Mucosa of descending colon (tissue), 3 donors: ENCODE data around the gene PSAPL1. TPM values are rescaled to one million over a fixed set of nuclear protein-coding genes. Genes with fewer than 3 reads are reported as not detected.

Experiments
- ATAC-seq: fragments of 200-7000 bp; cut with Tn5 transposase; one replicate; pipeline ENCODE4 v1.9.1; 2020; ENCODE audit warnings: mild to moderate bottlenecking, moderate library complexity
- DNase-seq, 3 donors: peaks; one replicate each; pipeline ENCODE4 v3.0.0-alpha.2; 2020
- H3K36me3 ChIP-seq: fragments of 200-600 bp; one replicate; pipeline ENCODE4 v1.8.0; 2021; ENCODE audit warnings: low read depth, mild to moderate bottlenecking
- H3K4me1 ChIP-seq: fragments of 200-600 bp; one replicate; pipeline ENCODE4 v1.8.0; 2021; ENCODE audit warnings: low read depth, mild to moderate bottlenecking
- H3K4me3 ChIP-seq: fragments of 200-600 bp; one replicate; pipeline ENCODE4 v1.8.0; 2021; ENCODE audit warnings: mild to moderate bottlenecking
- H3K9me3 ChIP-seq: fragments of 200-600 bp; one replicate; pipeline ENCODE4 v1.8.0; 2021; ENCODE audit warnings: mild to moderate bottlenecking
- intact Hi-C, 2 donors: fragments of 100-400 bp; cut with DNase I in 1 of 2; cut with micrococcal nuclease in 1 of 2; formaldehyde crosslinking; loops; one replicate each; pipeline versions ENCODE4 v1.11.0 to v1.11.1; 2022; cut with DNase I, micrococcal nuclease
- total RNA-seq, 3 donors: library from RNA; stranded (reverse); fragmentation: NEBNext Ultra II Directional in 2 of 3; extraction: Animal tissue kit (Norgen Biotek cat#: 25700) in 2 of 3; gene quantifications; one replicate each; pipeline versions ENCODE4 v1.2.1 to v1.2.4, GENCODE V29; 2021 to 2023
- TF ChIP-seq, protein P1 (sequence below): fragments of 200-600 bp; IDR thresholded peaks from one replicate; pipeline ENCODE4 v1.8.0; 2022; ENCODE audit warnings: antibody characterized with exemption, mild to moderate bottlenecking
- donor health status: DM: no; HTN: no; CAD: no; lungs with moderate emphysema.
- donor health status: DM: no; HTN: no; CAD: no.
- donor health status: DM: no; HTN: yes; CAD: no.

Gene PSAPL1
- total RNA-seq, 3 donors from 2014 or later = not detected

DNA sequence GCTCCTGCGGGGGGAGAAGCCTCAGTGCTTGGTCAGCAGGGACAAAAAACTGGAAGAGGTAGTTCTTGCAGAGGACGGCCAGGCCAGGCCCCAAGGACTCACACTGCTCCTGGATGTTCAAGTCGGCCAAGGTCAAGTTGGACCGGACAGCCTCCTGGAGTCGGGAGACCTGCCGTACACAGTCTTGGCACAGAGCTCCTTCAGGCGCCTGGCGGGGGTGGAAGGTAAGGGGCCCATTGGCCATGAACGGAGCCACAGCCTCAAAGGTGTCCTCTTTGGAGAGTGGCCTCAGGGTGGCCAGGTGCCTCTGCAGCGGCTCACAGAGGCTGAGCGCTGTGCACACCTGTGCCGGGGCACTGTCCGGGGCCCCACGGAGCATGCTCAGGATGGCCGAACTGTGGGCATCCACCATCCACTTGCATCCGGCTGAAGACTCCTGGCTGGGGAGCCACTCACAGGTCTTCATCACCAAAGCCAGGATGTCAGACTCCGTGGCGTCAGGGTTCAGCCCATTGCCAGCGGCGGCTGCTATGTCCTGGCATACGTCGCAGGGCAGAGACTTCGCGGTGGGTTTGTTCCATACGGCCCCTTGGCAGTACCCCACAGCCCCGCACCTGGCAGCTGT is 477 bp downstream of the PSAPL1 start:
- ATAC-seq = no peak
- TF ChIP-seq, protein P1, sequence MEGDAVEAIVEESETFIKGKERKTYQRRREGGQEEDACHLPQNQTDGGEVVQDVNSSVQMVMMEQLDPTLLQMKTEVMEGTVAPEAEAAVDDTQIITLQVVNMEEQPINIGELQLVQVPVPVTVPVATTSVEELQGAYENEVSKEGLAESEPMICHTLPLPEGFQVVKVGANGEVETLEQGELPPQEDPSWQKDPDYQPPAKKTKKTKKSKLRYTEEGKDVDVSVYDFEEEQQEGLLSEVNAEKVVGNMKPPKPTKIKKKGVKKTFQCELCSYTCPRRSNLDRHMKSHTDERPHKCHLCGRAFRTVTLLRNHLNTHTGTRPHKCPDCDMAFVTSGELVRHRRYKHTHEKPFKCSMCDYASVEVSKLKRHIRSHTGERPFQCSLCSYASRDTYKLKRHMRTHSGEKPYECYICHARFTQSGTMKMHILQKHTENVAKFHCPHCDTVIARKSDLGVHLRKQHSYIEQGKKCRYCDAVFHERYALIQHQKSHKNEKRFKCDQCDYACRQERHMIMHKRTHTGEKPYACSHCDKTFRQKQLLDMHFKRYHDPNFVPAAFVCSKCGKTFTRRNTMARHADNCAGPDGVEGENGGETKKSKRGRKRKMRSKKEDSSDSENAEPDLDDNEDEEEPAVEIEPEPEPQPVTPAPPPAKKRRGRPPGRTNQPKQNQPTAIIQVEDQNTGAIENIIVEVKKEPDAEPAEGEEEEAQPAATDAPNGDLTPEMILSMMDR = no peak
- intact Hi-C loops = no loop called here
- Histone ChIP-seq H3K4me1 (no peaks in the 10 kb centered on the region), H3K4me3 (no peak overlapping the region), H3K9me3 (no peaks in the 10 kb centered on the region), H3K36me3 (no peaks in the 10 kb centered on the region)
- DNase-seq = peak in 1 of 3 donors; percentile 30

DNA sequence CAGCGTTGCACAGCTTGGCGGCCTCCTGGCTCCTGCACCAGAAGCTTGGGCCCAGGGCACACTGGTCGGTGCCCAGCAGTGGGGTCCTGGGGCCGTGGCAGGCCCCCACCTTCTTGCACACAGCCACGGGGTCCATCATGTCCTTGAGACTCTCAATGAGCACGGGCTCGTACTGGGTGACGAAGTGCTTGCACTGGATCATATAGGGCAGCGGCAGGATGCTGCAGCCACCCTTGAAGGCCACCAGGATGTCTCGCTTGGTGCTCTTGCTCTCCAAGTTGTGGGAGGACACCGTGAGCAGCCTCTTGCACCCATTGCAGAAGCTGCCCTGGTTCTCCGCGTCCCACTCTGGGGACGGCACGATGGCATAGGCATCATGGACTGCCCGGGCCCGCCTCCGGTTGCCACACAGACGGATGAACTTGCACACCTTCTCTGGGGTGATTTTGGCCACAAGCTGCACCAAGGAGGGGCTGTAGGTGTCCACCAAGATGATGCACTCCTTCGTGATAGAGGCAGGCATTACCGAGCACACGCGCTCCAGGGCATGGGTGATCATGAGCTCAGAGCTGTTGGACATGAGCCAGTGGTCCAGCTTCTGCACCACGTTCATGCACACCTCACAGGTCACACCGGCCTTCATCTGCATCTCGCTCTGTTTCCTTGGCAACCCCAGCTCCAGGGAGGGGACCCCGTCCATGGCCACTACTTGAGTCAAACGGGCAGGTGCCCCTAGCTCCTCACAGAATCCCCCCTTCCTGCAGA is 1.2 kb downstream of the PSAPL1 start:
- no peaks in the 10 kb centered on the region for H3K36me3 ChIP-seq
- TF ChIP-seq, protein P1 = no peak
- H3K9me3 ChIP-seq = no peaks in the 10 kb centered on the region
- ATAC-seq (no peak), DNase-seq (peak in 1 of 3 donors; percentile 25)
- intact Hi-C loops = no loop called here
- no peaks in the 10 kb centered on the region for H3K4me1 ChIP-seq
- H3K4me3 ChIP-seq = no peak overlapping the region

DNA sequence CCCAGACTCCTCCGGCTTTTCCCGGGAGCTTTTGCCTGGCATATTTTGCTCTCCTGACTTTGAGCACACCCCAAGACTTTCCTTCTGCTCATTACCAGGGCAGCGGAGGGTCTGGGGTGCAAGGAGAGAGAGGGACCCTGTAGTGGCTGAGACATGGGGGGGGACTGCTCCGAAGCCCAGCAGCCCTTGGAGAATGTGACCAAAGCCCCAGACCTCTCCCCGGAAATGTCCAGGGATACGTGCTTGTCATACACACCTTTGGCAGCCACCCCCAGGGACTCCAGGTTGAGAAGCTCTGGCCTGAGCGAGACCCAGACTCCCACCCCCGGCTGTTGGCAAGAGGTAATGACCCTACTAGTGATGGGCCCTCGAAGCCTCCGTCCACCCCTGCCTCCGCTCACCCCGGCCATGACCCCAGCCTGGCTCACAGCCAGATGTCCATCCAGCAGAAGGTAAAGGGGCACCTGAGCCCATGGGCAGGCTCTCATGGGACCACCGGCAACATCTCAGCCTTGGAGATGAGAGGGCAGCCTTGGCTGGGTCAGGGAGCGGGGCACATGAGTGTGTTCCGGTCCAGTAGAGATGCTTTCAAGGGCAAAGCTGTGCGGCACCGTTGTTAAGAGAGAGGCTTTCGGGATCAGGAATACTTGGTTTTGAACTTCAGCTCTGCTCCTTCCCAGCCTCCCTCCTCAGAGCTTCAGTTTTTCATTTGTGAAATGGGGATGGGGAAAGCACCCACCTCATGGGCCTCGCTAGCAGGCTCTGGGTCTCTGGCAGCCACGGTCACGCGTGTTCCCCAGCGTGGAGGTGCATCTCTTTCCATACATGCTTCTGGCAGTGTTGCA is 2.0 kb downstream of the PSAPL1 start:
- TF ChIP-seq, protein P1 = no peak
- Histone ChIP-seq H3K4me3 (no peak overlapping the region), H3K36me3 (no peaks in the 10 kb centered on the region), H3K9me3 (no peaks in the 10 kb centered on the region), H3K4me1 (no peaks in the 10 kb centered on the region)
- ATAC-seq (no peak), DNase-seq (peak in 1 of 3 donors; percentile 35)
- intact Hi-C loops = no loop called here

DNA sequence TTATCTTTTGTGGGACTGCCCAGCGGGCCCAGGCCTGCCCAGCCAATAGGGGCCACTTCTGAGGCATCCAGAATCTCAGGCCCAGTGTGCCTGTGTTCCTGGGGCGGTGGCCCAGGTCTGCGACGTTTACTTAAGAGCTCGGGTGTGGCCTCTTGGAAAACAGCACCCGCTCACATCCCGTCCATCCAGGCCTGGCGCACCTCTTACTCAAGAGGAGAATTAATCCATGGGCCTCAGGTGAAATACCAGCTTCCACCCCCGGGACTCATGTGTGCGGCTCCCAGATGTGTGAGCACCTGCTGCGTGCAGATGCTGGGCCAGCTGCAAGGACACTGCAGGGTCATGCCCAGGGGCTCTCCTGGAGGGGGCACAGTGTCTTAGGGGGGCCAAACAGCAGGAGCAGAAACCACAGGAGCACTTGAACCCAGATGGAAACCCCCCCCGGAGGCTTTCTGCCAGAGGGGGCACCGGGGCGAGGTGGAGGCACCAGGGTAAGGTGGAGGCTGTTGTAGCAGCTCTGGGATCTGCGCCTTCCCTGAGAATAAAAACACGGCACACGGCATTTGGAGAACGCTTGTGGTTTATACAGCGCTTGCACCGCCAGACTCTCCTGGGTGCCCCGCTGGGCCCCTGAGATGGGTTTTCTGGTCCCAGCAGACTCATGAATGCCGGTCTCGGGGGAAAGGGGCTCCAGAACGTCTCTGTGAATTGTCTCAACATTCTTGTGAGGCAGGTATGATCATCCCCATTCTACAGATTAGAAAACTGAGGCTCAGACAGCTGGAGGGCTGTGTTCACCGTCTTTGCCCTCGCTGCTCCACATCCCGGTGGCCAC is 2.8 kb downstream of the PSAPL1 start:
- intact Hi-C loops = no loop called here
- Histone ChIP-seq H3K4me3 (no peak overlapping the region), H3K9me3 (no peaks in the 10 kb centered on the region), H3K4me1 (no peaks in the 10 kb centered on the region), H3K36me3 (no peaks in the 10 kb centered on the region)
- DNase-seq (peak in 1 of 3 donors; percentile 37), ATAC-seq (no peak)
- TF ChIP-seq, protein P1 = no peak
